H1 (cell line): ENCODE measurements around the gene FIGNL1.

Experiments used
- CREB1 ChIP-seq: IDR thresholded peaks from 2 replicates; pipeline ENCODE4 v1.6.1; 2012; ENCODE audit warnings: inconsistent platforms
- EZH2 ChIP-seq: fragments of 200-600 bp; sonication (generic); IDR thresholded peaks from 2 replicates; pipeline ENCODE4 v1.7.1; 2012; ENCODE audit warnings: low read depth, mild to moderate bottlenecking, moderate library complexity, low read length, inconsistent platforms; ENCODE audit not compliant: severe bottlenecking
- FOSL1 ChIP-seq: IDR thresholded peaks from 2 replicates; pipeline ENCODE4 v1.6.1; 2011; ENCODE audit warnings: mild to moderate bottlenecking, low read depth, low read length, moderate library complexity; ENCODE audit not compliant: insufficient read depth
- GABPA ChIP-seq: IDR thresholded peaks from 2 replicates; pipeline ENCODE4 v1.6.1; 2011; ENCODE audit warnings: mild to moderate bottlenecking, low read length, moderate library complexity, borderline replicate concordance; ENCODE audit not compliant: insufficient read depth
- HDAC2 ChIP-seq, 2 experiments: fragments of 300-600 bp in 1 of 2; sonication (generic) in 1 of 2; IDR thresholded peaks; 2 replicates each; pipeline ENCODE4 v1.6.1; 2011 to 2012; ENCODE audit warnings: low read depth in 2 of 2, low read length in 2 of 2, mild to moderate bottlenecking in 2 of 2, moderate library complexity in 2 of 2, borderline replicate concordance in 1 of 2, inconsistent platforms in 1 of 2
- POLR2AphosphoS5 ChIP-seq: IDR thresholded peaks from 2 replicates; pipeline ENCODE4 v1.6.1; 2011; ENCODE audit warnings: low read depth, low read length
- RFX5 ChIP-seq: IDR thresholded peaks from 2 replicates; pipeline ENCODE4 v1.6.1; 2011; ENCODE audit warnings: low read depth, low read length, improper control_type of control experiment, borderline replicate concordance
- SIN3A ChIP-seq, 2 experiments: IDR thresholded peaks in 1 of 2; conservative IDR thresholded peaks in 1 of 2; 2 replicates each; pipeline ENCODE4 v1.6.1; 2011 to 2012; ENCODE audit warnings: low read length in 2 of 2, improper control_type of control experiment in 1 of 2, low read depth in 1 of 2, mild to moderate bottlenecking in 1 of 2
- SP4 ChIP-seq: IDR thresholded peaks from 2 replicates; pipeline ENCODE4 v1.6.1; 2012; ENCODE audit warnings: low read length, inconsistent platforms
- YY1 ChIP-seq: IDR thresholded peaks from 2 replicates; pipeline ENCODE4 v1.6.1; 2011; ENCODE audit warnings: low read depth, mild to moderate bottlenecking, low read length
- ZNF274 ChIP-seq: IDR thresholded peaks from 2 replicates; pipeline ENCODE4 v1.7.0; 2012; ENCODE audit warnings: low read length, borderline replicate concordance; ENCODE audit errors: extremely low read depth
- TF ChIP-seq, protein P1 (sequence below), 3 experiments: IDR thresholded peaks; 1 replicate in 2 of 3; 2 replicates in 1 of 3; pipeline versions ENCODE4 v1.5.1 to v1.6.1; 2011; ENCODE audit warnings: low read length in 3 of 3, mild to moderate bottlenecking in 3 of 3, inconsistent platforms in 2 of 3, low read depth in 1 of 3, moderate library complexity in 1 of 3; ENCODE audit not compliant: insufficient read depth in 1 of 3; ENCODE audit errors: control extremely low read depth in 1 of 3
- TF ChIP-seq, protein P2 (sequence below): fragments of 300-600 bp; sonication (generic); IDR thresholded peaks from 2 replicates; pipeline ENCODE4 v1.7.1; 2012; ENCODE audit warnings: low read length, moderate library complexity, mild to moderate bottlenecking, inconsistent platforms; ENCODE audit not compliant: insufficient replicate concordance

DNA sequence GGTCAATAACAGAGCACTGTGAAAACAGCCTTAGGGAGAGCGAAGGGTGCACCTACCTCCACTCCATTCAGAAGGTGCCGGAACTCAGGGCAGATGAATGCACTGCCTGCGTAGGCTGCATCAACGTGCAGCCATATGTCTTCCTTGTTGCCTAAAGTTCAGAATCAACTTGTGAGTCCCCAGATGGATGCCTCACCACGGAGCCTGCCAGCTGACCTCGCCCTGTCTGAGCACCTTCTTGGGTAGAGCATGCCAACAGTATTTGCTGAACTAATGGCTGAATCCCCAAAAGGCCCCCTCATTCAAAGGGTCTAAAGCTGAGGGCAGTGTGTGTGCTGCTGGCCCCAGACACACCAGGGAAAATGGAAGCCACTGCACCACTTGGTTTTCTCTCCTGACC, 48.9 kb upstream of the FIGNL1 start:
- TF ChIP-seq SIN3A (conservative IDR thresholded peaks at IDR 0.05 in 1 of 2, IDR thresholded peaks at IDR 0.05 in 1 of 2; ENCODE audit: low read depth in 1 of 2, low read length in 2 of 2) (no peak), CREB1 (no peak), YY1 (no peak), POLR2AphosphoS5 (no peak), ZNF274 (no peak), RFX5 (no peak), EZH2 (no peak), HDAC2 (IDR thresholded peaks at IDR 0.05; ENCODE audit: borderline replicate concordance in 1 of 2, low read depth in 2 of 2, low read length in 2 of 2) (no peak), SP4 (no peak), FOSL1 (no peak), GABPA (no peak)
- TF ChIP-seq, protein P1, sequence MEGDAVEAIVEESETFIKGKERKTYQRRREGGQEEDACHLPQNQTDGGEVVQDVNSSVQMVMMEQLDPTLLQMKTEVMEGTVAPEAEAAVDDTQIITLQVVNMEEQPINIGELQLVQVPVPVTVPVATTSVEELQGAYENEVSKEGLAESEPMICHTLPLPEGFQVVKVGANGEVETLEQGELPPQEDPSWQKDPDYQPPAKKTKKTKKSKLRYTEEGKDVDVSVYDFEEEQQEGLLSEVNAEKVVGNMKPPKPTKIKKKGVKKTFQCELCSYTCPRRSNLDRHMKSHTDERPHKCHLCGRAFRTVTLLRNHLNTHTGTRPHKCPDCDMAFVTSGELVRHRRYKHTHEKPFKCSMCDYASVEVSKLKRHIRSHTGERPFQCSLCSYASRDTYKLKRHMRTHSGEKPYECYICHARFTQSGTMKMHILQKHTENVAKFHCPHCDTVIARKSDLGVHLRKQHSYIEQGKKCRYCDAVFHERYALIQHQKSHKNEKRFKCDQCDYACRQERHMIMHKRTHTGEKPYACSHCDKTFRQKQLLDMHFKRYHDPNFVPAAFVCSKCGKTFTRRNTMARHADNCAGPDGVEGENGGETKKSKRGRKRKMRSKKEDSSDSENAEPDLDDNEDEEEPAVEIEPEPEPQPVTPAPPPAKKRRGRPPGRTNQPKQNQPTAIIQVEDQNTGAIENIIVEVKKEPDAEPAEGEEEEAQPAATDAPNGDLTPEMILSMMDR (IDR thresholded peaks at IDR 0.05; ENCODE audit: control extremely low read depth in 1 of 3, insufficient read depth in 1 of 3, low read depth in 1 of 3, low read length in 3 of 3) = no peak
- TF ChIP-seq, protein P2, sequence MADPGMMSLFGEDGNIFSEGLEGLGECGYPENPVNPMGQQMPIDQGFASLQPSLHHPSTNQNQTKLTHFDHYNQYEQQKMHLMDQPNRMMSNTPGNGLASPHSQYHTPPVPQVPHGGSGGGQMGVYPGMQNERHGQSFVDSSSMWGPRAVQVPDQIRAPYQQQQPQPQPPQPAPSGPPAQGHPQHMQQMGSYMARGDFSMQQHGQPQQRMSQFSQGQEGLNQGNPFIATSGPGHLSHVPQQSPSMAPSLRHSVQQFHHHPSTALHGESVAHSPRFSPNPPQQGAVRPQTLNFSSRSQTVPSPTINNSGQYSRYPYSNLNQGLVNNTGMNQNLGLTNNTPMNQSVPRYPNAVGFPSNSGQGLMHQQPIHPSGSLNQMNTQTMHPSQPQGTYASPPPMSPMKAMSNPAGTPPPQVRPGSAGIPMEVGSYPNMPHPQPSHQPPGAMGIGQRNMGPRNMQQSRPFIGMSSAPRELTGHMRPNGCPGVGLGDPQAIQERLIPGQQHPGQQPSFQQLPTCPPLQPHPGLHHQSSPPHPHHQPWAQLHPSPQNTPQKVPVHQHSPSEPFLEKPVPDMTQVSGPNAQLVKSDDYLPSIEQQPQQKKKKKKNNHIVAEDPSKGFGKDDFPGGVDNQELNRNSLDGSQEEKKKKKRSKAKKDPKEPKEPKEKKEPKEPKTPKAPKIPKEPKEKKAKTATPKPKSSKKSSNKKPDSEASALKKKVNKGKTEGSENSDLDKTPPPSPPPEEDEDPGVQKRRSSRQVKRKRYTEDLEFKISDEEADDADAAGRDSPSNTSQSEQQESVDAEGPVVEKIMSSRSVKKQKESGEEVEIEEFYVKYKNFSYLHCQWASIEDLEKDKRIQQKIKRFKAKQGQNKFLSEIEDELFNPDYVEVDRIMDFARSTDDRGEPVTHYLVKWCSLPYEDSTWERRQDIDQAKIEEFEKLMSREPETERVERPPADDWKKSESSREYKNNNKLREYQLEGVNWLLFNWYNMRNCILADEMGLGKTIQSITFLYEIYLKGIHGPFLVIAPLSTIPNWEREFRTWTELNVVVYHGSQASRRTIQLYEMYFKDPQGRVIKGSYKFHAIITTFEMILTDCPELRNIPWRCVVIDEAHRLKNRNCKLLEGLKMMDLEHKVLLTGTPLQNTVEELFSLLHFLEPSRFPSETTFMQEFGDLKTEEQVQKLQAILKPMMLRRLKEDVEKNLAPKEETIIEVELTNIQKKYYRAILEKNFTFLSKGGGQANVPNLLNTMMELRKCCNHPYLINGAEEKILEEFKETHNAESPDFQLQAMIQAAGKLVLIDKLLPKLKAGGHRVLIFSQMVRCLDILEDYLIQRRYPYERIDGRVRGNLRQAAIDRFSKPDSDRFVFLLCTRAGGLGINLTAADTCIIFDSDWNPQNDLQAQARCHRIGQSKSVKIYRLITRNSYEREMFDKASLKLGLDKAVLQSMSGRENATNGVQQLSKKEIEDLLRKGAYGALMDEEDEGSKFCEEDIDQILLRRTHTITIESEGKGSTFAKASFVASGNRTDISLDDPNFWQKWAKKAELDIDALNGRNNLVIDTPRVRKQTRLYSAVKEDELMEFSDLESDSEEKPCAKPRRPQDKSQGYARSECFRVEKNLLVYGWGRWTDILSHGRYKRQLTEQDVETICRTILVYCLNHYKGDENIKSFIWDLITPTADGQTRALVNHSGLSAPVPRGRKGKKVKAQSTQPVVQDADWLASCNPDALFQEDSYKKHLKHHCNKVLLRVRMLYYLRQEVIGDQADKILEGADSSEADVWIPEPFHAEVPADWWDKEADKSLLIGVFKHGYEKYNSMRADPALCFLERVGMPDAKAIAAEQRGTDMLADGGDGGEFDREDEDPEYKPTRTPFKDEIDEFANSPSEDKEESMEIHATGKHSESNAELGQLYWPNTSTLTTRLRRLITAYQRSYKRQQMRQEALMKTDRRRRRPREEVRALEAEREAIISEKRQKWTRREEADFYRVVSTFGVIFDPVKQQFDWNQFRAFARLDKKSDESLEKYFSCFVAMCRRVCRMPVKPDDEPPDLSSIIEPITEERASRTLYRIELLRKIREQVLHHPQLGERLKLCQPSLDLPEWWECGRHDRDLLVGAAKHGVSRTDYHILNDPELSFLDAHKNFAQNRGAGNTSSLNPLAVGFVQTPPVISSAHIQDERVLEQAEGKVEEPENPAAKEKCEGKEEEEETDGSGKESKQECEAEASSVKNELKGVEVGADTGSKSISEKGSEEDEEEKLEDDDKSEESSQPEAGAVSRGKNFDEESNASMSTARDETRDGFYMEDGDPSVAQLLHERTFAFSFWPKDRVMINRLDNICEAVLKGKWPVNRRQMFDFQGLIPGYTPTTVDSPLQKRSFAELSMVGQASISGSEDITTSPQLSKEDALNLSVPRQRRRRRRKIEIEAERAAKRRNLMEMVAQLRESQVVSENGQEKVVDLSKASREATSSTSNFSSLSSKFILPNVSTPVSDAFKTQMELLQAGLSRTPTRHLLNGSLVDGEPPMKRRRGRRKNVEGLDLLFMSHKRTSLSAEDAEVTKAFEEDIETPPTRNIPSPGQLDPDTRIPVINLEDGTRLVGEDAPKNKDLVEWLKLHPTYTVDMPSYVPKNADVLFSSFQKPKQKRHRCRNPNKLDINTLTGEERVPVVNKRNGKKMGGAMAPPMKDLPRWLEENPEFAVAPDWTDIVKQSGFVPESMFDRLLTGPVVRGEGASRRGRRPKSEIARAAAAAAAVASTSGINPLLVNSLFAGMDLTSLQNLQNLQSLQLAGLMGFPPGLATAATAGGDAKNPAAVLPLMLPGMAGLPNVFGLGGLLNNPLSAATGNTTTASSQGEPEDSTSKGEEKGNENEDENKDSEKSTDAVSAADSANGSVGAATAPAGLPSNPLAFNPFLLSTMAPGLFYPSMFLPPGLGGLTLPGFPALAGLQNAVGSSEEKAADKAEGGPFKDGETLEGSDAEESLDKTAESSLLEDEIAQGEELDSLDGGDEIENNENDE = no peak
